ENCODE results near the gene ASAP2. TPM values are rescaled to one million over a fixed set of nuclear protein-coding genes. Genes with fewer than 3 reads are reported as not detected.

Gene ASAP2
- polyA plus RNA-seq, 1 donor from 2014 or later = 41.0 TPM

DNA sequence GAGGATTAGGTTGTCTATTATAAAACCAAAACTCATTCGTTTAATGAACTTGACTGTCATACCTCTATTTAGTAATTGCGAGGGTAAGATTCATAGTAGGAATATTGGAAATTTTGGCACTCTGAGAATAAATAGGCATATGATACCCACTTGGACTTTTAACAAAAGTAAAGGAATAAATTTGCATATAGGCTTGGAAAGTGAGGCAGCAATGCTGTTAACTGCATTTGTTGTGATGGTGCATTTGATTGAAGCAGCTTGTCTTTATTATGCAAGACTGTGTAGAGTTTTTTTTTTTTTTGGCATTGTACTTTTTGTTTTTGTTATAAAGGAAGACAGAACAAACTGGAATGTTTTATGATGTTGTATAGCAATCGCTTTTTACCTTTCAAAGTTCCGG is 197.8 kb downstream of the ASAP2 start:
- H3K4me3 ChIP-seq (ENCODE audit: low read length) = no peak overlapping the region
- H4K20me1 ChIP-seq (ENCODE audit: insufficient read depth) = no peaks in the 10 kb centered on the region
- H3K36me3 ChIP-seq (ENCODE audit: insufficient read depth, low read length) = peaks cover 5% of the 10 kb centered on the region
- H3K9me2 ChIP-seq (ENCODE audit: insufficient read depth, low read length) = no peaks in the 10 kb centered on the region
- H3K27me3 ChIP-seq (ENCODE audit: insufficient read depth, low read depth, low read length) = no peaks in the 10 kb centered on the region
- no peaks in the 10 kb centered on the region for H3K79me2 ChIP-seq (replicated peaks; ENCODE audit: insufficient read depth, low read length)
- no peak overlapping the region for H3K27ac ChIP-seq (ENCODE audit: low read length)
- no peak overlapping the region for H3K9ac ChIP-seq (ENCODE audit: low read length)
- H3K9me3 ChIP-seq (ENCODE audit: low read length) = no peaks in the 10 kb centered on the region
- no peak overlapping the region for H3K4me2 ChIP-seq (ENCODE audit: low read length)
- TF ChIP-seq, protein P1, sequence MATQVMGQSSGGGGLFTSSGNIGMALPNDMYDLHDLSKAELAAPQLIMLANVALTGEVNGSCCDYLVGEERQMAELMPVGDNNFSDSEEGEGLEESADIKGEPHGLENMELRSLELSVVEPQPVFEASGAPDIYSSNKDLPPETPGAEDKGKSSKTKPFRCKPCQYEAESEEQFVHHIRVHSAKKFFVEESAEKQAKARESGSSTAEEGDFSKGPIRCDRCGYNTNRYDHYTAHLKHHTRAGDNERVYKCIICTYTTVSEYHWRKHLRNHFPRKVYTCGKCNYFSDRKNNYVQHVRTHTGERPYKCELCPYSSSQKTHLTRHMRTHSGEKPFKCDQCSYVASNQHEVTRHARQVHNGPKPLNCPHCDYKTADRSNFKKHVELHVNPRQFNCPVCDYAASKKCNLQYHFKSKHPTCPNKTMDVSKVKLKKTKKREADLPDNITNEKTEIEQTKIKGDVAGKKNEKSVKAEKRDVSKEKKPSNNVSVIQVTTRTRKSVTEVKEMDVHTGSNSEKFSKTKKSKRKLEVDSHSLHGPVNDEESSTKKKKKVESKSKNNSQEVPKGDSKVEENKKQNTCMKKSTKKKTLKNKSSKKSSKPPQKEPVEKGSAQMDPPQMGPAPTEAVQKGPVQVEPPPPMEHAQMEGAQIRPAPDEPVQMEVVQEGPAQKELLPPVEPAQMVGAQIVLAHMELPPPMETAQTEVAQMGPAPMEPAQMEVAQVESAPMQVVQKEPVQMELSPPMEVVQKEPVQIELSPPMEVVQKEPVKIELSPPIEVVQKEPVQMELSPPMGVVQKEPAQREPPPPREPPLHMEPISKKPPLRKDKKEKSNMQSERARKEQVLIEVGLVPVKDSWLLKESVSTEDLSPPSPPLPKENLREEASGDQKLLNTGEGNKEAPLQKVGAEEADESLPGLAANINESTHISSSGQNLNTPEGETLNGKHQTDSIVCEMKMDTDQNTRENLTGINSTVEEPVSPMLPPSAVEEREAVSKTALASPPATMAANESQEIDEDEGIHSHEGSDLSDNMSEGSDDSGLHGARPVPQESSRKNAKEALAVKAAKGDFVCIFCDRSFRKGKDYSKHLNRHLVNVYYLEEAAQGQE (IDR thresholded peaks at IDR 0.05; ENCODE audit: borderline replicate concordance) = no peak
- TF ChIP-seq RAD21 (conservative IDR thresholded peaks at IDR 0.05) = no peak
- TF ChIP-seq EZH2 (IDR thresholded peaks at IDR 0.05; ENCODE audit: borderline replicate concordance, insufficient read depth, low read length, poor library complexity, severe bottlenecking) = no peak
- TF ChIP-seq EP300 (conservative IDR thresholded peaks at IDR 0.05; ENCODE audit: poor library complexity, severe bottlenecking) = no peak
- TF ChIP-seq, protein P2, sequence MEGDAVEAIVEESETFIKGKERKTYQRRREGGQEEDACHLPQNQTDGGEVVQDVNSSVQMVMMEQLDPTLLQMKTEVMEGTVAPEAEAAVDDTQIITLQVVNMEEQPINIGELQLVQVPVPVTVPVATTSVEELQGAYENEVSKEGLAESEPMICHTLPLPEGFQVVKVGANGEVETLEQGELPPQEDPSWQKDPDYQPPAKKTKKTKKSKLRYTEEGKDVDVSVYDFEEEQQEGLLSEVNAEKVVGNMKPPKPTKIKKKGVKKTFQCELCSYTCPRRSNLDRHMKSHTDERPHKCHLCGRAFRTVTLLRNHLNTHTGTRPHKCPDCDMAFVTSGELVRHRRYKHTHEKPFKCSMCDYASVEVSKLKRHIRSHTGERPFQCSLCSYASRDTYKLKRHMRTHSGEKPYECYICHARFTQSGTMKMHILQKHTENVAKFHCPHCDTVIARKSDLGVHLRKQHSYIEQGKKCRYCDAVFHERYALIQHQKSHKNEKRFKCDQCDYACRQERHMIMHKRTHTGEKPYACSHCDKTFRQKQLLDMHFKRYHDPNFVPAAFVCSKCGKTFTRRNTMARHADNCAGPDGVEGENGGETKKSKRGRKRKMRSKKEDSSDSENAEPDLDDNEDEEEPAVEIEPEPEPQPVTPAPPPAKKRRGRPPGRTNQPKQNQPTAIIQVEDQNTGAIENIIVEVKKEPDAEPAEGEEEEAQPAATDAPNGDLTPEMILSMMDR (IDR thresholded peaks at IDR 0.05; ENCODE audit: poor library complexity, severe bottlenecking) = no peak
- no peak for TF ChIP-seq SMC3 (conservative IDR thresholded peaks at IDR 0.05; ENCODE audit: poor library complexity)
- no peak for TF ChIP-seq TAF1 (IDR thresholded peaks at IDR 0.05; ENCODE audit: low read depth)
- TF ChIP-seq MXI1 (conservative IDR thresholded peaks at IDR 0.05; ENCODE audit: poor library complexity, severe bottlenecking) = no peak
- no peak for TF ChIP-seq POLR2AphosphoS5 (IDR thresholded peaks at IDR 0.05)
- H2AFZ ChIP-seq (ENCODE audit: low read depth, low read length) = no peak overlapping the region
- H3F3A ChIP-seq (ENCODE audit: insufficient read depth, low read length, poor library complexity, severe bottlenecking) = no peaks in the 10 kb centered on the region

DNA sequence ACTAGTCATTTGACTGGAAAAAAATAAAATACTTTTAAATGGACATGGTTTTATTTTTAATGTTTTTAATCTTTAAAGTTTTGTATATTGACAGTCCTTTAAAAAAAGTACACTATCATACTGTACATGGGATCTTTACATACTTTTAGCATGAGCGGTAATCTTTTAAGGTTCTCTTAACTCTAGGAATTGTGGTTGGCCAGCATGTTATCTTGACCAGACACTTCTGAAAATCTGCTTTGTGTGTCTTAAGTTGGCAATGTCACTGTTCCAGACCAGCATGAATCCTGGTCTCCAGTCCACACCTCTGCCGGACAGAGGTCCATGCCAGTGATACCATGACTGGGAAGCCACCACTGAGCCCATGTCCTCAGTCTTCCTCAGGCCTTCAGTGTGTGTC is 199.0 kb downstream of the ASAP2 start:
- TF ChIP-seq EP300 (conservative IDR thresholded peaks at IDR 0.05; ENCODE audit: poor library complexity, severe bottlenecking) (no peak), EZH2 (IDR thresholded peaks at IDR 0.05; ENCODE audit: borderline replicate concordance, insufficient read depth, low read length, poor library complexity, severe bottlenecking) (no peak), RAD21 (conservative IDR thresholded peaks at IDR 0.05) (no peak), SMC3 (conservative IDR thresholded peaks at IDR 0.05; ENCODE audit: poor library complexity) (no peak)
- TF ChIP-seq, protein P1 (IDR thresholded peaks at IDR 0.05; ENCODE audit: borderline replicate concordance) = no peak
- Histone ChIP-seq H3K4me3 (ENCODE audit: low read length) (no peak overlapping the region), H3K79me2 (replicated peaks; ENCODE audit: insufficient read depth, low read length) (no peaks in the 10 kb centered on the region), H3K36me3 (ENCODE audit: insufficient read depth, low read length) (peaks cover 5% of the 10 kb centered on the region), H4K20me1 (ENCODE audit: insufficient read depth) (no peaks in the 10 kb centered on the region), H3K9me2 (ENCODE audit: insufficient read depth, low read length) (no peaks in the 10 kb centered on the region), H3K9me3 (ENCODE audit: low read length) (no peaks in the 10 kb centered on the region), H3K27me3 (ENCODE audit: insufficient read depth, low read depth, low read length) (no peaks in the 10 kb centered on the region), H2AFZ (ENCODE audit: low read depth, low read length) (no peak overlapping the region), H3F3A (ENCODE audit: insufficient read depth, low read length, poor library complexity, severe bottlenecking) (no peaks in the 10 kb centered on the region), H3K4me2 (ENCODE audit: low read length) (no peak overlapping the region), H3K9ac (ENCODE audit: low read length) (no peak overlapping the region), H3K27ac (ENCODE audit: low read length) (no peak overlapping the region)
